Activated naive CD4-positive, alpha-beta T cell treated with anti-CD3 and anti-CD28 coated beads, Interleukin-2, amount 50 U/mL, for 72 hours (primary cell): Measurements from ENCODE around the gene TMEM106C. TPM values are rescaled to one million over a fixed set of nuclear protein-coding genes. Genes with fewer than 3 reads are reported as not detected.

ENCODE experiments used
- ATAC-seq, 2 donors: fragments of 150-1000 bp; cut with Tn5 transposase; 2 replicates each; pipeline ENCODE4 v1.10.0; 2021; ENCODE audit warnings: mild to moderate bottlenecking in 2 of 2, moderate library complexity in 2 of 2
- DNase-seq, 2 donors: peaks; one replicate each; pipeline ENCODE4 v3.0.0; 2021 to 2022; ENCODE audit warnings: low spot score in 2 of 2
- H3K27ac Mint-ChIP-seq, 2 donors: one replicate each; pipeline ENCODE4 v1.8.0; 2022; ENCODE audit warnings: mild to moderate bottlenecking in 2 of 2, mixed read lengths in 2 of 2
- H3K36me3 Mint-ChIP-seq, 2 donors: one replicate each; pipeline ENCODE4 v1.8.0; 2022; ENCODE audit warnings: mixed read lengths in 2 of 2
- H3K9me3 Mint-ChIP-seq, 2 donors: one replicate each; pipeline ENCODE4 v1.8.0; 2022; ENCODE audit warnings: mixed read lengths in 2 of 2
- total RNA-seq, 2 donors: library from RNA; stranded (reverse); gene quantifications; one replicate each; pipeline ENCODE4 v1.2.3, GENCODE V29; 2022

Gene TMEM106C
- total RNA-seq, 2 donors from 2014 or later: 134 to 305 TPM

DNA sequence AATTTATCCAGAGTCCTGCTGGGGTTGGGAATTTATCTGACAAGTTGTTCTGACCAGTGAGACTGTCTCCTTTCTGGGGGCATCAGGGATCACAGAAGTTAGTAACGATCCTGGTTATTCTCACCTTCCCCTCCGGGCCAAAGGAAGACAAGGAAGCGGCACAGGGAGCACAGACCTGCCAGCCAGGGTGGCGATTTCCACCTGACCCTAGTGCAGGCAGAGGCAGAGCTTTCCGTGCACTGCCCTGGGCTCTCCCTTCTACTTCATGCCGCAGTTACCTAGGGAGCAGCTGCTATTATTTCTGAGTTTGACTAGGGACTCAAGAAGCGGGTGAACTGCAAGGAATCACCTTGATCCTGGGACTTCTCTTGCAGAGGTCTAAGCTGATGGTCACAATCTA lies 7.4 kb downstream of the TMEM106C start:
- no peaks in the 10 kb centered on the region for H3K9me3 Mint-ChIP-seq
- peaks cover 10 to 18% of the 10 kb centered on the region in 2 donors for H3K36me3 Mint-ChIP-seq
- no peak overlapping the region for H3K27ac Mint-ChIP-seq
- ATAC-seq (no peak), DNase-seq (no peak)

DNA sequence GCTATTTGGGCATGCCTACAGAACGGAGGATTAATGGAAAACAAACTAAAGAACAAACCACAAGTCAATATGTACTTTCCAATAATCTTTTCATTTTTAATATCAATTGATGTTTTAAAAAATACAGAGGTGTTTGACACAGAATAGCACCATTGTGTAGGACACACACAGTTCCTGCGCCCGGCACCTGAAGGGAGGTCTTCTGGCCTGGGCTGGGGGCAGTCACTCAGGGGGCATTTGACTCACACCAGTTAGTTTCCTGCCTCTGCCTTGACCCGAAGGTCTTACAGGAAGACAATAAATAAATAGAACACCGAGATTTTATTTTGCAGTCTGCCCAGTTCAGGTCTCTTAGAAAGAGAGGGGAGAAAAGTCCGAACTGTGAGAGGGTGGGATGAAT lies 9.5 kb downstream of the TMEM106C start:
- no peak for DNase-seq
- H3K36me3 Mint-ChIP-seq: no peaks in the 10 kb centered on the region
- no peak for ATAC-seq
- no peaks in the 10 kb centered on the region for H3K9me3 Mint-ChIP-seq
- H3K27ac Mint-ChIP-seq: no peak overlapping the region

DNA sequence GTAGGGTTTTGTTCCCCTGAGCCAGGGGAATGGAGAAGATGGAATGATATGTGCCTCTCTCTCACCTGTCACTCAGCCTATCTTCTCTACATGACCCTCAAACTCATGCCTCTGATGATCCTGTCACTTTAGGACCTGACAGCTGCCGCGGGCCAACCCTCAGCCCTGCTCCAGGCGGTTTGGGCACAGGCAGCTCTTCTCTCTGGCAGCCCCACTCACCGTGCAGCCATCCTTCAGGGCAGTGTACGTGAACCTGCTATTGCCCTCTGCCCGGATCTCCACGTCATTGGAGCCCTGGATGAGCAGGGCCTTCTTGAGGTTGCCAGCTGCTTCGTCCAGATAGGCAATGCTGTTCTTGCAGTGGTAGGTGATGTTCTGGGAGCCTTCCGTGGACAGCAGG lies 10.5 kb downstream of the TMEM106C start:
- Mint-ChIP-seq H3K9me3 (no peaks in the 10 kb centered on the region), H3K27ac (no peak overlapping the region), H3K36me3 (no peaks in the 10 kb centered on the region)
- ATAC-seq (no peak), DNase-seq (no peak)

DNA sequence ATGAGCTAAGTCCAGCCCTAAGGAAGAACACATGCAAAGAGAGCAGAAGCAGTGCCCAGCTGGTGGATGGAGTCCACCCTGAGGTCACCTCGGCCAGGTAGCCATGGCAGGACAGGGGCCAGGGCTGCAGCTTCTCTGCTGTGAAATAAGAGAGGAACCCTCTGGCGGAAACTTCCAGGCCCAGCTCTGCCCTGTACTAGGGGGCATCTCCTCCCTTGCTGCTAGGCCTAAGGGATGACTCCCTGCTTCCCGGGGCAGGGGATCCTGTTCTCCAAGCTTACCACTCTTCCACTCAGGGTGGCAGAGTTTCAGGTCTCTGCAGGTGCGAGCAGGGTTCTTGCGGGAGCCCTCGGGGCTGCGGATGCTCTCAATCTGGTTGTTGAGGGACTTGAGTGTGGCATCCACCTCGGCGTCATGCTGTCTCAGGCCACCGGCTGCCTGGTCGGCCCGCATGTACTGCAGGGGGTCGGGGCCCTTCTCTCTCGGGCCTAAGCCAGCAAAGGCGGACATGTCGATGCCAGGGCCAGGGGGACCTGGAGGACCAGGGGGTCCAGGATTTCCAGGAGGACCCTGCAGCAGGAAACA lies 11.7 kb downstream of the TMEM106C start:
- H3K36me3 Mint-ChIP-seq: no peaks in the 10 kb centered on the region
- peak overlapping the region in 1 of 2 donors; percentile 25 for H3K27ac Mint-ChIP-seq
- DNase-seq (no peak), ATAC-seq (no peak)
- H3K9me3 Mint-ChIP-seq: no peaks in the 10 kb centered on the region

GRCh38 chr12:47975816-47976215 lies 12.4 kb downstream of the TMEM106C start:
- H3K9me3 Mint-ChIP-seq: no peaks in the 10 kb centered on the region
- H3K27ac Mint-ChIP-seq: no peak overlapping the region
- no peak for ATAC-seq
- no peaks in the 10 kb centered on the region for H3K36me3 Mint-ChIP-seq
- no peak for DNase-seq

DNA sequence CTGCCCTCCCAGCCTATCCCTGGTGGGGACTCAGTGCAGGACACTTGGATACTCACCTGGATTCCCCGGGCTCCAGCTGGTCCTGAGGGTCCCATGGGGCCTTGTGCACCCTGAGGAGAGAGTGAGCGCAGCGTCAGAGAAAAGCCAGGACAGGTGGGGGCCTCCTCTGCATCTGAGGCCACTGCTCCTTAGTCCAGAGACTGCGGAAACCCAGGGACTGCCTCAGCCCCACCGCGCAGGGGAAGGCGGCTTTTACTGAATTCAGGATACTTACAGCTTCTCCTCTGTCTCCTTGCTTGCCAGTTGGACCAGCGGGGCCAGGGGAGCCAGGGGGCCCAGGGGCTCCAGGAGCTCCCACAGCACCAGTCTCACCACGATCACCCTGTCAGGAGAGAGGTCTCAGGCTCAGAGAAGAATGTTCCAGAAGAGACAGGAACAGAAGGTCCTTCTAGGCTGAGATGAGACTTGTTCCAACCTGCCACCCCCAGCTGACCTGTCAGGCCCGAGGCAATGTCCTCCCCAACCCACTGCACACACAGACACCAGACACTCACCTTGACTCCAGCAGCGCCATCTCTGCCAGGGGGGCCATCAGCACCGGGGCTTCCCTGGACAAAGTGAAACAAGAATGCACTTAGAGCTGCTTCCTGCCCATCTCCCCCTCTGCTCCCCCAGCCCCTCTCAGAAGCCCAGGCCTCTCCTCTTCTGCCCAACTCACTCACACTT lies 13.8 kb downstream of the TMEM106C start:
- ATAC-seq: no peak
- peak overlapping the region; percentile 26 to 65 for H3K27ac Mint-ChIP-seq

DNA sequence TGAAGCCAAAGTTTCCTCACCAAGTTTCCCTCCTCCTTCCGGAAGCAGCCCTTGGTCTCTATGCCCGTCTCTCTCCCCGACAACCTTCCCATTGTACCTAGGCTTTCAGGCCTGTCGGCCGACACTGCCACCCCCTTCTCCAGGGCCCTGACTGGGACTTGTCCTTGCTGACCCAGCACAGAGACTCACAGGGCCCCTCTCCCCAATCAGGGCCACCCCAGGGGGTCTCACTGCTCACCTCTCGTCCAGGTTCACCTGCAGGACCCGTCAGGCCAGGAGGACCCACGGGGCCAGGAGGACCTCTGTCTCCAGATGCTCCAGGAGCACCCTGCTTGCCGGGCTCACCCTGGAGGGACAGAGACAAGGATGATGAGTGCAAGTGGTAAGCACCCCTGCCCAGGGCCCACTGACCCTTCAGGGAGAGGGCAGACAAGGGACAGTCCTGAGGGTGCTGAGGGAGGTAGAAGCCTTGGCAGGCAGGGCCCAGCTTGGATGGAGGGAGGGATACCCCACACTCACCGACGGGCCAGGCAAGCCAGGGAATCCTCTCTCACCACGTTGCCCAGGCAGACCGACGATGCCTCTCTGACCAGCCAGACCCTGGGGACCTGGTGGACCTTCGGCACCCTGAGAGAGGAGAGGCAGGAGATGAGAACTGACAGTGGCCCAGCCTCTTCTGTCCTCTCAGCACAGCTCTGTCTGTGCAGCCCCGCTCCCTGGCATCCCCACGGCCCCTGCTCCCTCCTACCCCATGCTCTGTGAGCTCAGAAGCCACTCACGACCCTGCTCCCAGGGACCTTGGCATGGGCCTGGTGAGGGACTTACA lies 14.6 kb downstream of the TMEM106C start:
- Mint-ChIP-seq H3K36me3 (no peaks in the 10 kb centered on the region), H3K27ac (peak overlapping the region; percentile 26 to 65), H3K9me3 (no peaks in the 10 kb centered on the region)
- ATAC-seq: no peak
- DNase-seq: no peak

More for the DNA sequence above, 13.8 kb downstream of the TMEM106C start:
- no peak for DNase-seq
- Mint-ChIP-seq H3K36me3 (no peaks in the 10 kb centered on the region), H3K9me3 (no peaks in the 10 kb centered on the region)

GRCh38 chr12:47978598-47978873 lies 15.1 kb downstream of the TMEM106C start:
- ATAC-seq: no peak
- Mint-ChIP-seq H3K36me3 (no peaks in the 10 kb centered on the region), H3K9me3 (no peaks in the 10 kb centered on the region), H3K27ac (no peak overlapping the region)
- no peak for DNase-seq

- ATAC-seq (no peak), DNase-seq (no peak)
- no peaks in the 10 kb centered on the region for H3K9me3 Mint-ChIP-seq
- H3K36me3 Mint-ChIP-seq: no peaks in the 10 kb centered on the region
- H3K27ac Mint-ChIP-seq: no peak overlapping the region
Measured at GRCh38 chr12:47979166-47979565, 15.8 kb downstream of the TMEM106C start.

GRCh38 chr12:47979686-47980085 lies 16.3 kb downstream of the TMEM106C start:
- Mint-ChIP-seq H3K27ac (no peak overlapping the region), H3K9me3 (no peaks in the 10 kb centered on the region), H3K36me3 (no peaks in the 10 kb centered on the region)
- ATAC-seq (no peak), DNase-seq (no peak)

DNA sequence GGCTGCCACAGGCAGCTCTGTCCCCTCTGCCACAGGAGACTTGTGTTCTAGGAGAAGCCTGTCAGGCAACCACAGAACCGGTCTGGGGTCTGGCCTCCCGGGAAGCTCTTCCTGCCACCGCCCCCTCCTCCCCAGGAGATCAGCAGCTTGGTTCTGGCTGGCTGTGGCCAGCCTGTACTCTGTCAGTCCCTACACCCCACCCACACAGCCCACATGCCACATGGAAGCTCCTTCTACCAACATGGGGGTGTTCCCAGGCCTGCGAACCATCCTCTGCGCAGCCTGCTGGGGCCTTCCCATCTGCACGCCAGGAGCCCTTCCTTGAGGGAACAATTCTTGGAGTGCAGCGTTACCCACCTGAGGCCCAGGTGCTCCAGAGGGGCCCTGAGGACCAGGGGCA lies 16.8 kb downstream of the TMEM106C start:
- no peaks in the 10 kb centered on the region for H3K9me3 Mint-ChIP-seq
- DNase-seq: no peak
- no peaks in the 10 kb centered on the region for H3K36me3 Mint-ChIP-seq
- no peak overlapping the region for H3K27ac Mint-ChIP-seq
- no peak for ATAC-seq

DNA sequence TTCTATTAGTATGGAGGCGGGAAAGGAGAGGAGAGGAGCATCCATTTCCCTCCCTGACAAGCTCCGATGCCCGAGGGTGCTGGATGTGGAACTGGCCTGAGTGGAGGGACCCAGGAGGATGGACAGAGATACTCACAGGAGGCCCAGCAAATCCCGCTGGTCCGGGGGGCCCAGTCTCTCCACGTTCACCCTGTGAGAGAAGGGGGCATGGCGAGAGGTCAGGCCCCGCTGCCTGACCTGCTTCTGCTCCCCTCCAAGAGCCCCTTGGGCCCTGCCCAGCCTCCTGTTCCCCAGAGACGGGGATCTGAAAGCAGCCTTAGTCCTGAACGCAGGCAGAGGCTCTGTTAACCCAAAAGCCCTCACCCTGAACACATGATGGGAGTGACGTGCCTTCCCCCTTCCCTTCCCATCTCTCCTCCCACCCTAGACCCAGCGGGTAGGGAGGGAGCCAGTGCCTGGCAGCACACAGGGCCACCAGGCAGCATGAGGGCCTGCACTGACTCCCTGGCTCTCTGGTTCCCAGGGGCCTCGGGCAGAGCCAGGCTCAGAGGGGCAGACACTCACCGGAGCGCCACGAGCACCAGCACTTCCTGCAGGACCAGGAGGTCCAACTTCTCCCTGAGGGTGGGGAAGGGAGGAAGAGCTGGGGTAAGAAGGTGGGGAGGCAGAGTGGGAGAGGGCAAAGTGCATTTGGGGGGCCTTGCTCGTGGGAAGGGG lies 17.5 kb downstream of the TMEM106C start:
- no peak for ATAC-seq
- no peak for DNase-seq

DNA sequence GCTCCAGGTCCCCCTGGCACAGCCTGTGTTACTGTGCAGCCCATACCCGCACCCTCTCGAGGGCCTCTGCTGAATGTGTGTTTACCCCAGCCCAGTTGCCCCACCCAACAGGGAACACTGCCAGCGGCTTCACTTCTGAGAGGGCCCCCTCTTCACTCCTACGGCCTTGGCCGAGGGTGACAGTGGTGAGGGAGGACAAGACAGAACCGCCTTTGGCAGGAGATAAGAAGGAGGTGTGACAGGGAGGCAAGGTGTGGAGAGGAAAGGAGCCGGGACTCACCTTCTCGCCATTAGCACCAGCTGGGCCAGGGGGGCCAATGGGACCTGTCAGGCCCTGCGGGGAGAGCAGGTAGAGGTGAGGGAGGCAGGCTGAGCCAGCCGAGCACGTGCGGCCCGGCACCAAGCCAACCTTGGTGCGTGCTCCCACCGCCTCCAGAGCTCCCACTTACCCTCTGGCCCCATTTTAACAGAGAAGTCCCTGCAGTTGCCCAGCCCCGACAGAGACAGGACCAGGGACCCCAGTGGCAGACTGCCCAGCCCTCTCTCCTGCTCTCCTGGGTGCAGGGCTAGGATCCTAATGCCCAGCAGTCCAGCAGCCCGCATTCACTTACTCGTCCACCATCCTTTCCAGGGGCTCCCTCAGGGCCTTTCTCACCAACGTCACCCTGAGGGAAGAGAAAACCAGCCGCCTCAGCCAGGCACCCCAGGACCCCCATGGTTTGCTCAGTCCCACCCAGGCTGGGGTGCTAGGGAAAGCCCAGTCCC lies 18.3 kb downstream of the TMEM106C start:
- no peak for ATAC-seq
- no peaks in the 10 kb centered on the region for H3K36me3 Mint-ChIP-seq
- H3K27ac Mint-ChIP-seq: no peak overlapping the region
- no peaks in the 10 kb centered on the region for H3K9me3 Mint-ChIP-seq
- no peak for DNase-seq

More for the DNA sequence above, 17.5 kb downstream of the TMEM106C start:
- H3K36me3 Mint-ChIP-seq: no peaks in the 10 kb centered on the region
- no peaks in the 10 kb centered on the region for H3K9me3 Mint-ChIP-seq
- no peak overlapping the region for H3K27ac Mint-ChIP-seq

DNA sequence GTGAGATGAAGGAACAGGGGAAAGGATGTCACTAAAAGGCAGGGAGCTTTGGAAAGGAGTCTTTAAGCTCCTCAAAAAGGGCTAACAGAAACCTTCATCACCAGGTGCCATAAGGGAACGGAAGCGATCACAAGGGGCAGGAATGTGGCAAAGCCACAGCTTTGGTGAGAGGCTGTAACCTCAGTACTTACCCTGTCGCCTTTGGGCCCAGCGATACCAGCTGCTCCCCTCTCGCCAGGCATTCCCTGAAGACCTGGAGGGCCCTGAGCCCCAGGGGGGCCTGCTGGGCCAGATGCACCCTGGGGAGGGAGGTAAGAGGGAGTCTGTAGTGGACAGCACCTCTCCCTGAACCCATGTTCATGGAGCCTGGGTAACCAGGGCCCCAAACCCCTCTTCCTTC lies 18.9 kb downstream of the TMEM106C start:
- no peaks in the 10 kb centered on the region for H3K9me3 Mint-ChIP-seq
- H3K36me3 Mint-ChIP-seq: no peaks in the 10 kb centered on the region
- ATAC-seq: no peak
- DNase-seq: peak in 1 of 2 donors; percentile 40
- no peak overlapping the region for H3K27ac Mint-ChIP-seq

DNA sequence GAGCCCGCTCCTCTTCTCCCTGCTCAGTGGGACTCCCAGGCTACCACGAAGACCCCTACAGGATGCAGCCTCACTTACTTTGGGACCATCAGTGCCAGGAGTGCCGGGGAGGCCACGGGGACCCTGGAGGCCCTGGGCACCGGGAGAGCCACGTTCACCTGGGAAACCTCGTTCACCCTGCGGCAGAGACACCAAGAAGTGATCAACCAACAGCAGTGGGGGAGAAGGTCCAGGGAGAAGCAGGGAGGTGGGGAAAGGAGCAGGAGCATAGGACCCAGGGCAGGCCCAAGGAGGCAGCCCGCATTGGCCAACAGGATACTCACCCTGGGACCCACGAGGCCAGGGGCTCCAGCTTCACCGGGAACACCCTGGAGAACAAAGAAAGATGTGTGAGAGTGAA lies 19.4 kb downstream of the TMEM106C start:
- Mint-ChIP-seq H3K27ac (no peak overlapping the region), H3K36me3 (no peaks in the 10 kb centered on the region), H3K9me3 (no peaks in the 10 kb centered on the region)
- DNase-seq: peak in 1 of 2 donors; percentile 54
- no peak for ATAC-seq

- no peaks in the 10 kb centered on the region for H3K36me3 Mint-ChIP-seq
- H3K9me3 Mint-ChIP-seq: no peaks in the 10 kb centered on the region
- DNase-seq (peak in 1 of 2 donors; percentile 30), ATAC-seq (no peak)
- no peak overlapping the region for H3K27ac Mint-ChIP-seq
Measured at GRCh38 chr12:47983541-47984115, 20.2 kb downstream of the TMEM106C start.
